Glutamatergic neuron (in vitro differentiated cells): Measurements from ENCODE around the gene CLDND1. TPM values are rescaled to one million over a fixed set of nuclear protein-coding genes. Genes with fewer than 3 reads are reported as not detected.

ENCODE experiments used
- DNase-seq: peaks from one replicate; pipeline ENCODE4 v3.0.0; 2022
- H3K27ac Mint-ChIP-seq: one replicate; pipeline ENCODE4 v1.8.0; 2020; ENCODE audit warnings: mild to moderate bottlenecking, mixed read lengths, inconsistent platforms; ENCODE audit not compliant: unreplicated experiment
- H3K27me3 Mint-ChIP-seq: one replicate; pipeline ENCODE4 v1.8.0; 2020; ENCODE audit warnings: mild to moderate bottlenecking, moderate library complexity, mixed read lengths, inconsistent platforms; ENCODE audit not compliant: unreplicated experiment
- H3K36me3 Mint-ChIP-seq: one replicate; pipeline ENCODE4 v1.8.0; 2020; ENCODE audit warnings: mild to moderate bottlenecking, mixed read lengths, inconsistent platforms; ENCODE audit not compliant: unreplicated experiment
- H3K4me1 Mint-ChIP-seq: one replicate; pipeline ENCODE4 v1.8.0; 2020; ENCODE audit warnings: mild to moderate bottlenecking, low read depth, mixed read lengths, inconsistent platforms; ENCODE audit not compliant: unreplicated experiment
- H3K4me3 Mint-ChIP-seq: one replicate; pipeline ENCODE4 v1.8.0; 2020; ENCODE audit warnings: mild to moderate bottlenecking, mixed read lengths, inconsistent platforms; ENCODE audit not compliant: unreplicated experiment
- H3K9me3 Mint-ChIP-seq: one replicate; pipeline ENCODE4 v1.8.0; 2020; ENCODE audit warnings: mild to moderate bottlenecking, moderate library complexity, mixed read lengths, inconsistent platforms; ENCODE audit not compliant: unreplicated experiment
- total RNA-seq: library from RNA; stranded (reverse); fragmentation: NEBNext Ultra II Directional; extraction: Animal tissue kit (Norgen Biotek cat#: 25700); gene quantifications from one replicate; pipeline ENCODE4 v1.2.1, GENCODE V29; 2021; ENCODE audit not compliant: unreplicated experiment
- TF ChIP-seq, protein P1 (sequence below): fragments of 200-600 bp; sonication (generic); IDR thresholded peaks from one replicate; pipeline ENCODE4 v1.5.0; 2021; ENCODE audit not compliant: partially characterized antibody, unreplicated experiment

Gene CLDND1
- total RNA-seq, 1 donor from 2014 or later: 164 TPM

DNA sequence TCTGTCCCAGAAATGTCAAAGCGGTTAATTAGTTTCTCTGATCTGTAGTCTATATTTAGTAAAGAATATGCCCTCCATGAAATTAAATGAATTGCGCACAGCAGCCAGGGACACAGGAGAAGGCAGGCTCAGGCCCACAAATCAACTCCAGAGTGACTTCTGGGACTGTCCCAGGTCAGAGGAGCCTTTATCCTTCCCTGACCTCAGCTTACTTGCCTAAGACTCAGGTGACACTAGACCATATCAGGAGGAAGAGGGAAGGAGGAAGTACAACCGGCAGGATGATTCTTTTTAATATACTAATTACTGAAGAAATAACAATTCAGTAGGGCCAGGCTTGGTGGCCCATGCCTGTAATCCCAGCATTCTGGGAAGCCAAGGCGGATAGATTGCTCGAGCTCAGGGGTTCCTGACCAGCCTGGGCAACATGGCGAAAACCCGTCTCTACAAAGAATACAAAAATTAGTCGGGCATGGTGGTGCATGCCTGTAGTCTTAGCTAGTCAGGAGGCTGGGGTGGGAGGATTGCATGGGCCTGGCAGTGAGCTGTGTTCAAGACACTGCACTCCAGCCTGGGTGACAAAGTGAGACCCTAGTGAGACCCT, 7.3 kb upstream of the CLDND1 start:
- TF ChIP-seq, protein P1, sequence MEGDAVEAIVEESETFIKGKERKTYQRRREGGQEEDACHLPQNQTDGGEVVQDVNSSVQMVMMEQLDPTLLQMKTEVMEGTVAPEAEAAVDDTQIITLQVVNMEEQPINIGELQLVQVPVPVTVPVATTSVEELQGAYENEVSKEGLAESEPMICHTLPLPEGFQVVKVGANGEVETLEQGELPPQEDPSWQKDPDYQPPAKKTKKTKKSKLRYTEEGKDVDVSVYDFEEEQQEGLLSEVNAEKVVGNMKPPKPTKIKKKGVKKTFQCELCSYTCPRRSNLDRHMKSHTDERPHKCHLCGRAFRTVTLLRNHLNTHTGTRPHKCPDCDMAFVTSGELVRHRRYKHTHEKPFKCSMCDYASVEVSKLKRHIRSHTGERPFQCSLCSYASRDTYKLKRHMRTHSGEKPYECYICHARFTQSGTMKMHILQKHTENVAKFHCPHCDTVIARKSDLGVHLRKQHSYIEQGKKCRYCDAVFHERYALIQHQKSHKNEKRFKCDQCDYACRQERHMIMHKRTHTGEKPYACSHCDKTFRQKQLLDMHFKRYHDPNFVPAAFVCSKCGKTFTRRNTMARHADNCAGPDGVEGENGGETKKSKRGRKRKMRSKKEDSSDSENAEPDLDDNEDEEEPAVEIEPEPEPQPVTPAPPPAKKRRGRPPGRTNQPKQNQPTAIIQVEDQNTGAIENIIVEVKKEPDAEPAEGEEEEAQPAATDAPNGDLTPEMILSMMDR: no peak
- H3K27me3 Mint-ChIP-seq: no peaks in the 10 kb centered on the region
- no peak for DNase-seq
- no peak overlapping the region for H3K4me3 Mint-ChIP-seq
- H3K27ac Mint-ChIP-seq: no peak overlapping the region
- peaks cover 3% of the 10 kb centered on the region for H3K4me1 Mint-ChIP-seq
- no peaks in the 10 kb centered on the region for H3K9me3 Mint-ChIP-seq
- no peaks in the 10 kb centered on the region for H3K36me3 Mint-ChIP-seq

DNA sequence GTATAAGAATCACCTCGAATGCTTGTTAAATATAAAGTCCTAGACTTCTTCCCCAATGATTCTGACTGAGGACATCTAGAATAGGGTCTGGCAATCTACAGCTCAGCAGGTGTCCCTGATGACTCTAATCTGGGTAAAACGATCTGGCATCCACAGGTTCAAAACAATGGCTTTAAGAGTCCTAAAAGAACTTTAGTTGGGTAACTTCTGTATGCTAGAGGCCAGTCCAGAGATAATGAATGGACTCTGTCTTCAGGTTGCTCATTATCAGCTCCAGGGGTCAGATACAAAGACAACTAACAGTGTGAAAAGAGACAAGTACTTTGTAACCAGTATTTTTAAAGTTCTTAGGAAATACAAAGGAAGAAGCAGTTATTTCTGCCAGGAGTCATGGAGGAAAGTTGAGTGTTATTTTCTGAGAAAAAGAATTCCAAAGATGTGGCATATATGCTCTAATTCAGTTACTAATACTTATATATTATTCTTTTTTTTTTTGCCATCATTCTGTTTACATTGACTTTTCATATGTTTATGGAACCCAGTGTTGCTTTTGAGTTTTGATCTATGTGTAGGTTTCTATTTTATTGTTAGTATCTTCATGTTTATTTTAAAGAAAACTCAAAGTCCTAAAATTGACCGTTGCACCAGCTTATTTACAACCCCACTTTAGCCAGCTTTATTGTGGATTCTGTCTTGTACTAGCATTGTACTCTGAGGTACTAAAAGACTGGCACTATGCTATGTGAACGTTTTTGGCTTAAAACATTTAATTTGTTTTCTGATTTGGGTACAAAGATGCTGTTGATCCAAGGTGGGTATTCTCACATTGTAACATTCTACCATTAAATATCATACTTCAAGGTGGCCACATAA, 6.0 kb upstream of the CLDND1 start:
- no peaks in the 10 kb centered on the region for H3K36me3 Mint-ChIP-seq
- no peak for DNase-seq
- no peaks in the 10 kb centered on the region for H3K27me3 Mint-ChIP-seq
- H3K9me3 Mint-ChIP-seq: no peaks in the 10 kb centered on the region
- H3K4me3 Mint-ChIP-seq: no peak overlapping the region
- no peak overlapping the region for H3K27ac Mint-ChIP-seq
- TF ChIP-seq, protein P1: no peak
- H3K4me1 Mint-ChIP-seq: peaks cover 3% of the 10 kb centered on the region

DNA sequence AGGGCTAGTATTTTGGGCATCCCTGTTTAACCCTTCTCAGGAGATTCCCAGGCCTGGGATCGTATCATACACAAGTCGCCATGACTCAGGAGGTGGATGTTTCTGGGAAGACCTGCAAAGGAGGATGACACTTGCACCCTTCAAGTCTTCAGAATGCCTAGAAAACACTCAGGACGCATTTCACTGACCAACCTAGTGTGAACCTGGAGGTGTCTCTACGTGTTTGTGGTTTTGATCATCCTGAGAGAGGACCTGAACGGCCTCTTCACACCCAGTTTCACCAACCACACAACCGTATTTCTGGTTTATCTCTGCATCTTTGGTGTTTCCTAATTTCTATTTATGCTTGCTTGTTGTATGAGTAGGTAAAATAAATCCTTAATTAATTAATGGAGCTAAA, 2.8 kb upstream of the CLDND1 start:
- Mint-ChIP-seq H3K4me3 (no peak overlapping the region), H3K9me3 (no peaks in the 10 kb centered on the region), H3K4me1 (peaks cover 3% of the 10 kb centered on the region), H3K36me3 (no peaks in the 10 kb centered on the region), H3K27me3 (no peaks in the 10 kb centered on the region), H3K27ac (no peak overlapping the region)
- TF ChIP-seq, protein P1: no peak
- DNase-seq: no peak

DNA sequence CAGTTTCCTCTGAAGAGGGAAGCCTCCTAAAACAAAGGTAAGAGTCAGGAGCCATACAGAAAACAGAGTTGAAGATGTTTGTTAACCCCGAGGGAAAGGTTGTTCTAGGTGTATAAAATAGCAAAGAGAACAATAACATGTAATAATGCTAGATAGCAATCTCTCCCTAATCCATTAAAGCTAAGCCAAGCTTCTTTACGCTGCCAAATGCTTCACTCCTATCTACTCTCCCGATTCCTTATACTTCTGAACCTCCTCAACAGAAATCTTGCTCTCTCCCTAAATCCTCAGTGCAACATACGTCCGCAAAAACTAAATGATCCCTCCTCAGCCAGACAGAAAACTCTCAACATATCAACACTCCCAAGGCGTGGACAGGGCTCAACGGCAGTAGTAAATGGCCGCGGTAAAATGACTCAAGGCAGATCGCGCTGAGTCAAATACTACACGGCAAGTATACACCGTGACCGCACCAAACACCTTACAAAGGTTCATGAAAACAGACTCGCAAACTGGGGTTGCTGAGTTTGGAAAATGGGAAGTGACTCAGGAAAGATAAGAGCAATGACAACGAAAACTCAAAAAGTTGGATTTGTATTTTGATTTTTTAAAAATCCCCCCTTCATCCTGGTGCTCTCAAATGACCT, 682 bp downstream of the CLDND1 start:
- no peaks in the 10 kb centered on the region for H3K9me3 Mint-ChIP-seq
- no peaks in the 10 kb centered on the region for H3K27me3 Mint-ChIP-seq
- DNase-seq: peak; percentile 22
- TF ChIP-seq, protein P1: no peak
- H3K4me1 Mint-ChIP-seq: peaks cover 5% of the 10 kb centered on the region
- peak overlapping the region; percentile 95 for H3K4me3 Mint-ChIP-seq
- H3K36me3 Mint-ChIP-seq: no peaks in the 10 kb centered on the region
- peak overlapping the region; percentile 87 for H3K27ac Mint-ChIP-seq
